ENCODE measurements around the gene SUPT20HL1.
"Not testable (repeated sequence)": the region's sequence is repeated elsewhere in the genome, so short reads cannot be mapped to it uniquely, and the experiment has no call there.

SUPT20HL1 gene

GRCh38 chrX:24360272-24360671 lies at the start of gene SUPT20HL1:
Gene SUPT20HL1, plus strand, starts transcription at chrX:24360639. Its CDS starts 2,122 bp downstream, at chrX:24362761.
- no peak for DNase-seq

GRCh38 chrX:24310916-24311315 lies 49.5 kb upstream of the SUPT20HL1 start:
- not testable (repeated sequence) for DNase-seq

GRCh38 chrX:24311507-24312248 lies 48.8 kb upstream of the SUPT20HL1 start:
- DNase-seq: not testable (repeated sequence)

DNA sequence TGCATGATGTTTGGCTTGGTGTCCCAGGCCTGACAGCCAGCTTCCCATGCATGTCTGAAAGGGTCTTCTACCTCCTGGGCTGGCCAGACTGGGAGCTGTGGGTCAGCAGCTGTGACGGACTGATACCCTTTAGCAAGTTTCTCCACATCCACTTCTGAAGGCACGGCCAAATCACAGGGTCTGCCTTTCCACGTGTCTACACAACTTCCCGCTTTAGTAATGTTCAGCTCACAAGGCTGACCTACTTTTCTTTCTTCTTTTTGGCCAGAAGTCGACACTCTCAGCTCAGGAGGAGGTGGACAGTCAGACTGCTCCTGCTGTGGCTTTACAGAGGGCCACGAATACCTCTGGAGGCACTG lies 48.2 kb upstream of the SUPT20HL1 start:
- not testable (repeated sequence) for DNase-seq

DNA sequence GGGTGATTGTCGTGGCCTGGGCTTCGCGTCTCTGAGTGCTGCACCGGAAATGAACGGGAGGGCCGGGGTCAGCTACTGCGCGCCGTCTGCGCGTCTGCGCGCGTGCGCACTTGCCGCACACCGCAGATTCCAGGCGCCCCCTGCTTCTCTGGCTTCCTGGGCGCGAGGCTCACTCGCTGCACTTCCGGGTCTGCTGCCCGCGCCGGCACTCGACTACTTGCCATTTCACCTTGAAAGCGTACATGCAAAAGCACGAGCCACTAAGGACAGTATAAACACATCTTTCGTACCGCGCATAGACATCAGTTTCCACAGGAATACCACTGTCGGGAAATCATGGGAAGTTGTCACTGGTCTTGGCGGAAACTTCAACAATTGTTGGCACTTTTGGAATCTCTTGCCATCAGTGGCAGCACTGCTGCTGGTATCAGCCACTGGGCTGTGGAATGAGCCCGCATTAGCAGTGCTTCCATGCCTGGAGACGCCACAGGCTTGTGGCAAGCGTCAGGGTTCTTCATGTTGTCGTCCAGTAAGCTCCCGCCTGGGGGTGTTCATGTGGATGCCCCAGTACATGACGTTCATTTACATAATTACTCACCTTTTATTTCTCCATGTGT lies 46.3 kb upstream of the SUPT20HL1 start, which contains the start of gene SUPT20HL2:
SUPT20HL2 (minus strand) TSS at position 51 of the 617 bp plus-strand sequence. CDS start 754 bp downstream, outside the sequence.
- no peak for DNase-seq

- DNase-seq: no peak
Measured at GRCh38 chrX:24316111-24316510, 44.3 kb upstream of the SUPT20HL1 start.

GRCh38 chrX:24317567-24317966 lies 42.9 kb upstream of the SUPT20HL1 start:
- no peak for DNase-seq

GRCh38 chrX:24321741-24322395 lies 38.6 kb upstream of the SUPT20HL1 start:
- no peak for DNase-seq

GRCh38 chrX:24325231-24325630 lies 35.2 kb upstream of the SUPT20HL1 start:
- DNase-seq: no peak

- DNase-seq: no peak
Measured at GRCh38 chrX:24332878-24333277, 27.6 kb upstream of the SUPT20HL1 start.

GRCh38 chrX:24333371-24333770 lies 27.1 kb upstream of the SUPT20HL1 start:
- DNase-seq: no peak

- no peak for DNase-seq
Measured at GRCh38 chrX:24334461-24334860, 26.0 kb upstream of the SUPT20HL1 start.

DNA sequence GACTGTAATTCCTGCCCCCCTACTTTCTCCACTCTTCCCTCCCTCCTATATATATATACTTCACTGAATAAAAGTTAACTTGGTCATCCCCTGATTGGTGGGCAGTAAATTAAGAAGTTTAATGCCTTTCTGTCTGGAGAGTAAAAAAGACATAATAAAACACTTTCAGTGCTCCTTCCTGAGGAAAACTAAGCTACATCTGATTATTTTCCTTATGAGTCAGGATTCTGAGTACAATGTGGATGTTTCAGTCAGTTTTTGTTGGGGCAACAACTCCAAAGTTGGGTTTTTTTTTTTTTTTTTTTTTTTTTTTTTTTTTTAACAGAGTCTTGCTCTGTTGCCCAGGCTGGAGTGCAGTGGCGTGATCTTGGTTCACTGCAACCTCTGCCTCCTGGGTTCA lies 24.6 kb upstream of the SUPT20HL1 start:
- DNase-seq: no peak

DNA sequence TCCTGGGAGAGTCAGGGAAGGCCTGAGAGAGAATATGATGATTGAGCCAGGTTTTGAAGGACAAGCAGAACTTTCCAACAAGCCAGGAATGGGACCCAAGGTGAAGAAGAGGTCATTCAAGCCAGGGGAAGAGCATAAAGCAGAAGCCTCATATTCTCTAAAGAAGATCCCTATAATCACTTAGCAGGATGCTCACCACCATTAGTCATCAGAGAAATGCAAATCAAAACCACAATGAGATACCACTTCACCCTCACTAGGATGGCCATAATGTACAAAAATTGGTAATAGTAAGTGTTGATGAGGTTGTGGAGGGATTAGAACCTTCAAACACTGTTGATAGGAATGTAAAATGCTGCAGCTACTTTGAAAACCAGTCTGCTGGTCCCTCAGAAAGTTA lies 20.5 kb upstream of the SUPT20HL1 start:
- no peak for DNase-seq

GRCh38 chrX:24340501-24340900 lies 19.9 kb upstream of the SUPT20HL1 start:
- DNase-seq: no peak

GRCh38 chrX:24341795-24342194 lies 18.6 kb upstream of the SUPT20HL1 start:
- no peak for DNase-seq

DNA sequence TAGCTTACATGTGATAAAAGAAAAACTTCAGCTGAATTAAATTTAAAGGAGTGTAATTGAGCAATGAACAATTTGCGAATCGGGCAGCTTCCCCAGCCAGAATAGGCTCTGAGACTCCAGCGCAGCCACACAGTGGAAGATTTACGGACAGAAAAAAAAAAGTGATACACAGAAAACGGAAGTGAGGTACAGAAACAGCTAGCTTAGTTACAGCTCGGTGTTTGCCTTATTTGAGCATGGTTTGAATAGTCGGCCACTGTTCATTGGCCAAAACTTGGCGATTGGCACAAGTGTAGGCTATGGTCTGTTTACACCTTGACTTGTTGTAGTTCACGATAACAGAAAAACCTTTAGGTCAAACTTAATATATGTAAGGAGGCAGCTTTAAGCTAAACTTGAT lies 16.7 kb upstream of the SUPT20HL1 start:
- DNase-seq: no peak

- no peak for DNase-seq
Measured at GRCh38 chrX:24347881-24348280, 12.6 kb upstream of the SUPT20HL1 start.

GRCh38 chrX:24350217-24350616 lies 10.2 kb upstream of the SUPT20HL1 start:
- DNase-seq: no peak

DNA sequence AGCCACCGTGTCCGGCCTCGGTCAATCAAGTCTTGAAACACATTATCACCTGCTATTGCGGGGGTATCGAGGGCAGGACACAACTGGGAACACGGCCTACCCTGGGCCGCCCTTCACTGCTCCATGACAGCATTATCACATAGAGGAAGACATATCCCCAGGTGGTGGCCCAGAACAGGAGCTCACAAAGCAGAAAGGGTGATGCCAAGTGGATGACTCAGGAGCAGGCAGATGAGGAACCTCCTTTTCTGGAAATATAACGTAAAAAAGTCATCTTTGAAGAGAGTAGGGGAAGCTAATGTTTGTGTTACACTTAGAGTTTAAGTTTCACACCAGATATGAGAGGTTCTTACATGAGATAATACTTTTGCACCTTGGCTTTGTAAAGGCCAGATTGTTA lies 5.3 kb upstream of the SUPT20HL1 start:
- no peak for DNase-seq

DNA sequence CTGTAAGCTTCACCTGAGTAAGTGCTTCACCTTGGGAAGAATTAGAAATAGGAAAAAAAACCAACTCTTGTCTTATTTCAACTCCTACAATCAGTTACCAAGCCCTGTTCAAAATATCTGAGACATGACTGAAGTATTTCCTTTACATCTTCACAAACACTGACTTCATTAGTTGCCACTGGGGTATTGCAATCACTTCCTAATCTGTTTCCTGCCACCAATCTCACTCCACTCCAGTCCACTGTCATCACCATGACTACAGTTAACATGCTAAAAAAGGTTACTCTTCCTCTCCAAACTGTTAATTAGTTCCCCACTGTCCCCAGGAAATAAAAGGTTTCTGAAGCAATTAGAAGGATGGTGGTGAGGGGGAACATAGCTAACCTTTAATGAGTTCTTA lies 3.3 kb upstream of the SUPT20HL1 start:
- no peak for DNase-seq

GRCh38 chrX:24362089-24362745 lies 1.8 kb downstream of the SUPT20HL1 start:
- not testable (repeated sequence) for DNase-seq

- not testable (repeated sequence) for DNase-seq
Measured at GRCh38 chrX:24363432-24364181, 3.2 kb downstream of the SUPT20HL1 start.
